ENCODE measurements around the gene RFTN2.

The RFTN2 gene

GRCh38 chr2:197548582-197548981 lies 126.8 kb downstream of the RFTN2 start:
- DNase-seq (ENCODE audit: low spot score), result no peak

GRCh38 chr2:197547163-197547900 lies 128.1 kb downstream of the RFTN2 start:
- DNase-seq (ENCODE audit: low spot score), result no peak

- DNase-seq (ENCODE audit: low spot score), result no peak
Observed at GRCh38 chr2:197543206-197543605, 132.2 kb downstream of the RFTN2 start.

DNA sequence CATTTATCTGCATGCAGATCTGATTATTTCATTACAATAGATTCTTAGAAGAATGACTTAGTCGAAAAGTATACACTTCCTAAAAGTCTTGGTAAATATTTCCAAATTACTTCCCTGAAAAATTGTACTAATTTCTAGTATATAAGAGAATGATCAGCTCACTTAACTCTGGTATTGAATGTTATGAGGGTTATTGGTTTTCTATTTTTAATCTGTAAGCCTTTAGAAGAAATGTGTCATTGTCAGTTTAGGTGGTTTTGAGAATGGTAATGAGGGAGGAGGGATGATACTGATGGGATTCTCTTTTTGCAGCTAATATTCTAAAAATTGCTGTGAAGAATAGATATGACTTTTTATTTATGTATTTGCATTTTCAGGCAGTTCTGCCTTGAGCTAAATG lies 135.7 kb downstream of the RFTN2 start:
- no peak for DNase-seq (ENCODE audit: low spot score)

- DNase-seq (ENCODE audit: low spot score), result no peak
Observed at GRCh38 chr2:197538412-197538811, 137.0 kb downstream of the RFTN2 start.

Small RNA genes within 50 kb of the gene (small RNA-seq; reads per million reads assigned to genes)
- gene AC020550.1, result 0 reads per million in 2 experiments

All from SK-N-DZ (cell line).